Thyroid gland (tissue), 4 donors: ENCODE measurements around the gene HSF5. TPM values are rescaled to one million over a fixed set of nuclear protein-coding genes. Genes with fewer than 3 reads are reported as not detected.

Source experiments
- DNase-seq, 2 donors: peaks; one replicate each; pipeline ENCODE4 v3.0.0-alpha.2; 2019
- H3K27ac ChIP-seq, 3 donors: fragments of 200-600 bp; sonication (generic); 1 replicate in 2 of 3; 2 replicates in 1 of 3; pipeline ENCODE4 v1.5.1; 2016 to 2019; ENCODE audit warnings: mild to moderate bottlenecking in 1 of 3, moderate library complexity in 1 of 3
- H3K27me3 ChIP-seq: fragments of 200-600 bp; sonication (generic); one replicate; pipeline ENCODE4 v1.5.1; 2019
- H3K36me3 ChIP-seq, 2 donors: fragments of 200-600 bp; sonication (generic); one replicate each; pipeline ENCODE4 v1.5.1; 2016 to 2019
- H3K4me1 ChIP-seq, 2 donors: fragments of 200-600 bp; sonication (generic); one replicate each; pipeline ENCODE4 v1.5.1; 2017 to 2019
- H3K4me3 ChIP-seq, 3 donors: fragments of 200-600 bp; sonication (generic); replicated peaks in 1 of 3; 1 replicate in 2 of 3; 2 replicates in 1 of 3; pipeline ENCODE4 v1.5.1; 2016; ENCODE audit warnings: mild to moderate bottlenecking in 1 of 3
- H3K9me3 ChIP-seq: fragments of 200-600 bp; sonication (generic); one replicate; pipeline ENCODE4 v1.5.1; 2017
- POLR2A ChIP-seq, 2 donors: fragments of 450-650 bp; IDR thresholded peaks; one replicate each; pipeline ENCODE4 v1.6.1; 2017; ENCODE audit warnings: antibody characterized with exemption in 2 of 2, mild to moderate bottlenecking in 2 of 2, moderate library complexity in 1 of 2
- WGBS, 2 donors: methylation state at CpG; one replicate each; pipeline ENCODE4 v1.1.5; 2017; 5-methylcytosine and 5-hydroxymethylcytosine counted together
- intact Hi-C: fragments of 100-400 bp; cut with DNase I; formaldehyde crosslinking; loops from one replicate; pipeline ENCODE4 v1.15.1; 2023
- total RNA-seq, 4 donors: library from RNA; depleted of rRNA; stranded (reverse); fragments of >200 nt; gene quantifications; one replicate each; pipeline ENCODE4 v1.2.3, GENCODE V29; 2016
- TF ChIP-seq, protein P1 (sequence below), 6 experiments: fragments of 200-600 bp in 3 of 6; fragments of 450-650 bp in 3 of 6; sonication (generic) in 3 of 6; IDR thresholded peaks; one replicate each; pipeline ENCODE4 v1.5.1; 2016 to 2019; ENCODE audit warnings: antibody characterized with exemption in 6 of 6, mild to moderate bottlenecking in 2 of 6, inconsistent platforms in 1 of 6, moderate library complexity in 1 of 6

The HSF5 gene
- total RNA-seq, 4 donors from 2014 or later: 0.10 to 0.25 (median 0.12) TPM

- Histone ChIP-seq H3K36me3 (no peaks in the 10 kb centered on the region), H3K27ac (no peak overlapping the region), H3K4me3 (no peak overlapping the region), H3K27me3 (no peaks in the 10 kb centered on the region), H3K4me1 (peaks cover 8% of the 10 kb centered on the region in 2 donors), H3K9me3 (no peaks in the 10 kb centered on the region)
- DNase-seq: no peak
- WGBS, 2 donors: 70 to 72% methylated on average over 3 of the region's 3 CpGs
- TF ChIP-seq POLR2A (IDR thresholded peaks at IDR 0.05): no peak
- TF ChIP-seq, protein P1, sequence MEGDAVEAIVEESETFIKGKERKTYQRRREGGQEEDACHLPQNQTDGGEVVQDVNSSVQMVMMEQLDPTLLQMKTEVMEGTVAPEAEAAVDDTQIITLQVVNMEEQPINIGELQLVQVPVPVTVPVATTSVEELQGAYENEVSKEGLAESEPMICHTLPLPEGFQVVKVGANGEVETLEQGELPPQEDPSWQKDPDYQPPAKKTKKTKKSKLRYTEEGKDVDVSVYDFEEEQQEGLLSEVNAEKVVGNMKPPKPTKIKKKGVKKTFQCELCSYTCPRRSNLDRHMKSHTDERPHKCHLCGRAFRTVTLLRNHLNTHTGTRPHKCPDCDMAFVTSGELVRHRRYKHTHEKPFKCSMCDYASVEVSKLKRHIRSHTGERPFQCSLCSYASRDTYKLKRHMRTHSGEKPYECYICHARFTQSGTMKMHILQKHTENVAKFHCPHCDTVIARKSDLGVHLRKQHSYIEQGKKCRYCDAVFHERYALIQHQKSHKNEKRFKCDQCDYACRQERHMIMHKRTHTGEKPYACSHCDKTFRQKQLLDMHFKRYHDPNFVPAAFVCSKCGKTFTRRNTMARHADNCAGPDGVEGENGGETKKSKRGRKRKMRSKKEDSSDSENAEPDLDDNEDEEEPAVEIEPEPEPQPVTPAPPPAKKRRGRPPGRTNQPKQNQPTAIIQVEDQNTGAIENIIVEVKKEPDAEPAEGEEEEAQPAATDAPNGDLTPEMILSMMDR (IDR thresholded peaks at IDR 0.05): no peak
- intact Hi-C loops: loop anchor here (10.0 kb wide), 1 partner anchor 60 kb away; the partner anchor contains the start of gene SUPT4H1
Observed at GRCh38 chr17:58414596-58414997, 73.6 kb downstream of the HSF5 start.

- H3K27ac ChIP-seq: no peak overlapping the region
- H3K4me1 ChIP-seq: peaks cover 8% of the 10 kb centered on the region in 2 donors
- no peak overlapping the region for H3K4me3 ChIP-seq
- no peaks in the 10 kb centered on the region for H3K9me3 ChIP-seq
- intact Hi-C loops: loop anchor here (10.0 kb wide), 1 partner anchor 59 kb away; the partner anchor contains the start of gene SUPT4H1
- no peaks in the 10 kb centered on the region for H3K36me3 ChIP-seq
- TF ChIP-seq, protein P1 (IDR thresholded peaks at IDR 0.05): no peak
- no peak for TF ChIP-seq POLR2A (IDR thresholded peaks at IDR 0.05)
- no peak for DNase-seq
- WGBS, 2 donors: 76 to 79% methylated on average over 2 of the region's 2 CpGs
- no peaks in the 10 kb centered on the region for H3K27me3 ChIP-seq
Observed at GRCh38 chr17:58413684-58414083, 74.5 kb downstream of the HSF5 start.

DNA sequence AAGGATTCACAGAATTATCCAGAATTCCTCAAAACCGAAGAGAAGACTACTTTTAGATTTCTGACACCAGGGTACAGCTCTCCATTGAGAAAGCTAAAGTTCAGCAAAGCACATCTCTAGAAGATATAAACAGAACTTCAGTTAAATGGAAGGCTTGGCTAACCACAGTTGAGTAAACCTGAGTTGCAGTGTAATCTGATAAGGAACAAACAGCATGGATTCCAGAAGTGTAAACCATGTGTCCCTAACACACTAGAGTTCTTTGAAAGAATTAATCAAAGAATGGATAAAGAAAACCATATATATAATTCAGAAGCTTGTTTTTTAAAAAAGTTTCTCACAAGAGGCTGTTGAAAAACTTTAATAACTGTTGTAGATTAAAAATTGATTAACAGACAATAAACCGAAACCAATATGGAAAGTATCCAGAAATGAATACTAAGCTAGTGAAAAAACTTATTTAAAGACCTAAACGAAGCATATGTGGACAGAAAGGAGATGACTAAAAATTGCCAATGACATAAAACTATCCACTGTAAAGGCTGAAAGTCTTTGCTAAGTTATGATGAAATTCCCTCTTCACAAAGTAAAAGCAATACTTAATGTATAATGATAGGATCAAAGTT is 75.1 kb downstream of the HSF5 start:
- 81 to 84% methylated on average over 3 of the region's 3 CpGs for WGBS, 2 donors
- H3K27me3 ChIP-seq: no peaks in the 10 kb centered on the region
- no peaks in the 10 kb centered on the region for H3K9me3 ChIP-seq
- no peak overlapping the region for H3K4me3 ChIP-seq
- no peaks in the 10 kb centered on the region for H3K36me3 ChIP-seq
- DNase-seq: no peak
- intact Hi-C loops: loop anchor here (10.0 kb wide), 1 partner anchor 58 kb away; the partner anchor contains the start of gene SUPT4H1
- H3K4me1 ChIP-seq: peaks cover 8% of the 10 kb centered on the region in 2 donors
- no peak overlapping the region for H3K27ac ChIP-seq
- TF ChIP-seq, protein P1 (IDR thresholded peaks at IDR 0.05): no peak
- TF ChIP-seq POLR2A (IDR thresholded peaks at IDR 0.05): no peak

- TF ChIP-seq, protein P1 (IDR thresholded peaks at IDR 0.05): no peak
- no peak for TF ChIP-seq POLR2A (IDR thresholded peaks at IDR 0.05)
- H3K4me1 ChIP-seq: peaks cover 8% of the 10 kb centered on the region in 2 donors
- DNase-seq: no peak
- WGBS, 2 donors: 92% methylated on average over 1 of the region's 1 CpG
- no peak overlapping the region for H3K27ac ChIP-seq
- H3K9me3 ChIP-seq: no peaks in the 10 kb centered on the region
- H3K4me3 ChIP-seq: no peak overlapping the region
- intact Hi-C loops: loop anchor here (10.0 kb wide), 1 partner anchor 57 kb away; the partner anchor contains the start of gene SUPT4H1
- no peaks in the 10 kb centered on the region for H3K36me3 ChIP-seq
- H3K27me3 ChIP-seq: no peaks in the 10 kb centered on the region
Observed at GRCh38 chr17:58412064-58412703, 76.0 kb downstream of the HSF5 start.

GRCh38 chr17:58411408-58411894 is 76.8 kb downstream of the HSF5 start:
- Histone ChIP-seq H3K36me3 (no peaks in the 10 kb centered on the region), H3K4me1 (peaks cover 8% of the 10 kb centered on the region in 2 donors), H3K27ac (no peak overlapping the region), H3K4me3 (no peak overlapping the region), H3K9me3 (no peaks in the 10 kb centered on the region), H3K27me3 (no peaks in the 10 kb centered on the region)
- TF ChIP-seq, protein P1 (IDR thresholded peaks at IDR 0.05): no peak
- TF ChIP-seq POLR2A (IDR thresholded peaks at IDR 0.05): no peak
- intact Hi-C loops: loop anchor here (10.0 kb wide), 1 partner anchor 57 kb away; the partner anchor contains the start of gene SUPT4H1
- no peak for DNase-seq
- 82 to 91% methylated on average over 1 of the region's 1 CpG for WGBS, 2 donors
